Measurements from ENCODE around the gene ENOSF1. TPM values are rescaled to one million over a fixed set of nuclear protein-coding genes. Genes with fewer than 3 reads are reported as not detected.

ENOSF1 gene
- total RNA-seq, 2 experiments from 2014 or later, result 113 to 114 TPM

DNA sequence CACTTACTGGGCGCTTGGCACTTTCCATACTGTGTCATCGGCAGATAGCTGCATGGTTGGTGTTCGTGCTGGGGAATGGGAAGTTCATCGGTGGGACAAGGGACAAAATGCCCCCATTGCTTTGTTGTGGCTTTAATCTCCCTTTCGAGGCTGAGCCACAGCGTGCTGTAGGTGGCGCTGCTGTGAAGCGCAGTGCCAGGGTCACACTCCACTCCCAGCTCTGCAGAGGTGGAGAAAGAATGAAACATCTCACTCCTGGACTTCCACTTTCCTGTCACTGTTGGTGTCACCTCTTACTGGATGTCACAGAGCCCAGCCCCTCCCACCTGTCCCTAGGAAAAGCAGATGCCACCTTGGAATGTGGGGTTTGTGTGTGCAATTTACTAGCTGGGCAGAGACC is 46.3 kb downstream of the ENOSF1 start:
- H3K4me1 Mint-ChIP-seq (ENCODE audit: low read depth), result peaks cover 6% of the 10 kb centered on the region
- TF ChIP-seq, protein P1, sequence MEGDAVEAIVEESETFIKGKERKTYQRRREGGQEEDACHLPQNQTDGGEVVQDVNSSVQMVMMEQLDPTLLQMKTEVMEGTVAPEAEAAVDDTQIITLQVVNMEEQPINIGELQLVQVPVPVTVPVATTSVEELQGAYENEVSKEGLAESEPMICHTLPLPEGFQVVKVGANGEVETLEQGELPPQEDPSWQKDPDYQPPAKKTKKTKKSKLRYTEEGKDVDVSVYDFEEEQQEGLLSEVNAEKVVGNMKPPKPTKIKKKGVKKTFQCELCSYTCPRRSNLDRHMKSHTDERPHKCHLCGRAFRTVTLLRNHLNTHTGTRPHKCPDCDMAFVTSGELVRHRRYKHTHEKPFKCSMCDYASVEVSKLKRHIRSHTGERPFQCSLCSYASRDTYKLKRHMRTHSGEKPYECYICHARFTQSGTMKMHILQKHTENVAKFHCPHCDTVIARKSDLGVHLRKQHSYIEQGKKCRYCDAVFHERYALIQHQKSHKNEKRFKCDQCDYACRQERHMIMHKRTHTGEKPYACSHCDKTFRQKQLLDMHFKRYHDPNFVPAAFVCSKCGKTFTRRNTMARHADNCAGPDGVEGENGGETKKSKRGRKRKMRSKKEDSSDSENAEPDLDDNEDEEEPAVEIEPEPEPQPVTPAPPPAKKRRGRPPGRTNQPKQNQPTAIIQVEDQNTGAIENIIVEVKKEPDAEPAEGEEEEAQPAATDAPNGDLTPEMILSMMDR (IDR thresholded peaks at IDR 0.05), result no peak
- H3K27ac Mint-ChIP-seq, result no peak overlapping the region
- peaks cover 54% of the 10 kb centered on the region for H3K36me3 Mint-ChIP-seq (ENCODE audit: low read depth)
- POLR2A ChIA-PET, result no interaction called here
- no peak overlapping the region for H3K4me3 Mint-ChIP-seq
- DNase-seq (no peak), ATAC-seq (peak; percentile 34)
- CTCF ChIA-PET, result no interaction called here
- intact Hi-C loops (cut with micrococcal nuclease), result no loop called here
- peaks cover 11% of the 10 kb centered on the region for H3K9me3 Mint-ChIP-seq
- no peaks in the 10 kb centered on the region for H3K27me3 Mint-ChIP-seq

DNA sequence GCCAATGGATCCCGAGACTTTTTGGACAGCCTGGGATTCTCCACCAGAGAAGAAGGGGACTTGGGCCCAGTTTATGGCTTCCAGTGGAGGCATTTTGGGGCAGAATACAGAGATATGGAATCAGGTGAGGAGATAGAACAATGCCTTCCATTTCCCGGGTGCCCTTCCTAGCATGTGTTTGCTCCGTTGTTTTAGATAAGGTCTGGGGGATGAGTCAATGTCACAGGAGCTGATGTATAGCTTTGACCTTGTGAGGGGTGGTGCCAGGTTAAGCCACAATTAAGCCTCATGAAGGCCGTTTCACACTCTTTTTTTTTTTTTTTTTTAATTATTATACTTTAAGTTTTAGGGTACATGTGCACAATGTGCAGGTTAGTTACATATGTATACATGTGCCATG is 50.2 kb downstream of the ENOSF1 start:
- H3K36me3 Mint-ChIP-seq (ENCODE audit: low read depth), result peaks cover 50% of the 10 kb centered on the region
- ChIA-PET CTCF (interaction anchor here (1.0 to 1.3 kb wide), 2 partner anchors 11 to 38 kb away, joined by 3 read pairs; no protein-coding TSS in a partner anchor), POLR2A (interaction anchor here (1.6 kb wide), 1 partner anchor 11 kb away, joined by 6 read pairs; no protein-coding TSS in a partner anchor)

DNA sequence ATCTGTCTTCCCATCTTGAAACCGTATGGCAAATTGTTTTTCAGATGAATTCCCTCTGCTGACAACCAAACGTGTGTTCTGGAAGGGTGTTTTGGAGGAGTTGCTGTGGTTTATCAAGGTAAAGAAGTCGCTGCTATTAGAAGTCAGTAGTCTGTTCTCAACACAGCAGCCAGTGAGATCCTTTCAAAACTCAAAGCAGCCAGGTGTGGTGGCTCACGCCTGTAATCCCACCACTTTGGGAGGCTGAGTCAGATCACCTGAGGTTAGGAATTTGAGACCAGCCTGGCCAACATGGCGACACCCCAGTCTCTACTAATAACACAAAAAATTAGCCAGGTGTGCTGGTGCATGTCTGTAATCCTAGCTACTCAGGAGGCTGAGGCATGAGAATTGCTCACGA is 52.8 kb downstream of the ENOSF1 start:
- ATAC-seq (no peak), DNase-seq (no peak)
- Mint-ChIP-seq H3K9me3 (peaks cover 7% of the 10 kb centered on the region), H3K27me3 (peaks cover 14% of the 10 kb centered on the region), H3K4me3 (peak overlapping the region; percentile 94), H3K4me1 (ENCODE audit: low read depth) (peaks cover 20% of the 10 kb centered on the region), H3K27ac (peak overlapping the region; percentile 24), H3K36me3 (ENCODE audit: low read depth) (peaks cover 45% of the 10 kb centered on the region)
- intact Hi-C loops (cut with micrococcal nuclease), result no loop called here
- TF ChIP-seq, protein P1 (IDR thresholded peaks at IDR 0.05), result no peak
- CTCF ChIA-PET, result interaction anchor here (1.4 to 2.8 kb wide), 5 partner anchors 35 to 180 kb away, joined by 3 to 27 read pairs (median 5); partner anchors contain the start of gene ENOSF1
- POLR2A ChIA-PET, result interaction anchor here (1.0 to 4.7 kb wide), 8 partner anchors 10 to 391 kb away, joined by 3 to 41 read pairs (median 6); no protein-coding TSS in a partner anchor

More for the DNA sequence above, 50.2 kb downstream of the ENOSF1 start:
- Mint-ChIP-seq H3K27ac (no peak overlapping the region), H3K4me1 (ENCODE audit: low read depth) (peaks cover 21% of the 10 kb centered on the region), H3K27me3 (no peaks in the 10 kb centered on the region), H3K9me3 (peaks cover 11% of the 10 kb centered on the region), H3K4me3 (no peak overlapping the region)
- TF ChIP-seq, protein P1 (IDR thresholded peaks at IDR 0.05), result no peak
- intact Hi-C loops (cut with micrococcal nuclease), result no loop called here
- ATAC-seq (no peak), DNase-seq (no peak)

DNA sequence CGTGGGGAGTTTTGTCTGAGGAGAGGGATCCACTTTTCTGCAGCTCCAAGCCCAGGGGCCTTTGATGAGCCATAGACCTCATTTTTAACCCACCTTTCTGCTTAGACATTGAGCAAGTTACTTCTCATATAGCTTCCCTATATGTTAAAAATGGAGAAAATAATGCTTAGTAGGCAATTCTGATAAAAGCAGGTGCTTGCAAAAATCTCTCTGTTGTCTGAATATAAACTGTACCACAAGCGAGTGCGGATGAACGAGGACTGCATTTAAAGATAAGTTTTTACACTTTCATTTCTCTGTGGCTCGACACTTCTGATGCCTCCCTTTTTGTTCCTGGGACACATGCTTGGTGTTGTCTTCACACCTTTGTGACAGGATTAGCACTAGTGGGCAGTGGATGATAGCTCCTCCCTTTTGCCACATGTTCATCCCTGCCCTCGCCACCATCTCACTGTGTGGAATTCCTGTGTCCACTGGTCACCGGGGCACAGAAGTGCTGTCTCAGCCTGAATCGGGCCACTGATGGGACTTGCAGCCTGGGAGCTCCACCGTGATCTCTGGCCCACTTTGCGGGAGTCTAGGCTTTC is 53.4 kb downstream of the ENOSF1 start:
- ATAC-seq (no peak), DNase-seq (no peak)
- H3K36me3 Mint-ChIP-seq (ENCODE audit: low read depth), result peaks cover 45% of the 10 kb centered on the region
- peaks cover 7% of the 10 kb centered on the region for H3K9me3 Mint-ChIP-seq
- POLR2A ChIA-PET, result interaction anchor here (0.8 to 4.7 kb wide), 13 partner anchors 11 to 391 kb away, joined by 3 to 41 read pairs (median 7); no protein-coding TSS in a partner anchor
- H3K4me1 Mint-ChIP-seq (ENCODE audit: low read depth), result peaks cover 20% of the 10 kb centered on the region
- intact Hi-C loops (cut with micrococcal nuclease), result no loop called here
- CTCF ChIA-PET, result interaction anchor here (1.4 to 2.8 kb wide), 7 partner anchors 9 to 181 kb away, joined by 3 to 27 read pairs (median 5); partner anchors contain the start of gene ENOSF1
- peaks cover 18% of the 10 kb centered on the region for H3K27me3 Mint-ChIP-seq
- TF ChIP-seq, protein P1 (IDR thresholded peaks at IDR 0.05), result no peak
- H3K4me3 Mint-ChIP-seq, result peak overlapping the region; percentile 94
- peak overlapping the region; percentile 94 for H3K27ac Mint-ChIP-seq
